Esophagus muscularis mucosa (tissue), 4 donors: ENCODE data around the gene FOXP2. TPM values are rescaled to one million over a fixed set of nuclear protein-coding genes. Genes with fewer than 3 reads are reported as not detected.

Source experiments
- DNase-seq: peaks from one replicate; pipeline ENCODE4 v3.0.0-alpha.2; 2017; ENCODE audit errors: extremely low spot score
- H3K27ac ChIP-seq, 4 donors: fragments of 200-600 bp; sonication (generic); replicated peaks in 1 of 4; 1 replicate in 3 of 4; 2 replicates in 1 of 4; pipeline ENCODE4 v1.5.1; 2016 to 2019; ENCODE audit warnings: mild to moderate bottlenecking in 1 of 4
- H3K27me3 ChIP-seq, 4 donors: fragments of 200-600 bp; sonication (generic); one replicate each; pipeline versions ENCODE4 v1.5.1 to v1.6.0; 2016 to 2019
- H3K36me3 ChIP-seq, 4 donors: fragments of 200-600 bp; sonication (generic); one replicate each; pipeline ENCODE4 v1.5.1; 2016 to 2019
- H3K4me1 ChIP-seq, 4 donors: fragments of 200-600 bp; sonication (generic); one replicate each; pipeline ENCODE4 v1.5.1; 2016 to 2019
- H3K4me3 ChIP-seq, 4 donors: fragments of 200-600 bp; sonication (generic); 1 replicate in 2 of 4; 2 replicates in 2 of 4; pipeline ENCODE4 v1.5.1; 2016 to 2019; ENCODE audit warnings: mild to moderate bottlenecking in 4 of 4, moderate library complexity in 1 of 4
- H3K9me3 ChIP-seq, 4 donors: fragments of 200-600 bp; sonication (generic); 1 replicate in 3 of 4; 2 replicates in 1 of 4; pipeline ENCODE4 v1.5.1; 2016 to 2019
- EP300 ChIP-seq: sonication (generic); formaldehyde crosslinking; IDR thresholded peaks from one replicate; pipeline ENCODE4 v1.6.1; 2017; ENCODE audit warnings: antibody characterized with exemption
- POLR2A ChIP-seq: fragments of 450-650 bp; IDR thresholded peaks from one replicate; pipeline ENCODE4 v1.6.1; 2017; ENCODE audit warnings: antibody characterized with exemption, moderate library complexity, mild to moderate bottlenecking, low read depth
- POLR2AphosphoS5 ChIP-seq, 2 donors: sonication (generic); formaldehyde crosslinking; IDR thresholded peaks; one replicate each; pipeline ENCODE4 v1.6.1; 2017; ENCODE audit warnings: antibody characterized with exemption in 2 of 2
- WGBS: methylation state at CpG from one replicate; pipeline ENCODE4 v1.1.5; 2018; 5-methylcytosine and 5-hydroxymethylcytosine counted together
- intact Hi-C: fragments of 100-400 bp; cut with DNase I; formaldehyde crosslinking; loops from one replicate; pipeline ENCODE4 v1.15.1; 2023
- total RNA-seq, 4 donors: library from RNA; depleted of rRNA; stranded (reverse); fragments of >200 nt; gene quantifications; one replicate each; pipeline versions ENCODE4 v1.1.0 to v1.2.1, GENCODE V29; 2016
- TF ChIP-seq, protein P1 (sequence below), 3 experiments: fragments of 200-600 bp in 2 of 3; fragments of 450-650 bp in 1 of 3; sonication (generic) in 2 of 3; IDR thresholded peaks; one replicate each; pipeline ENCODE4 v1.5.1; 2017 to 2019; ENCODE audit warnings: antibody characterized with exemption in 3 of 3, mild to moderate bottlenecking in 2 of 3, moderate library complexity in 1 of 3

Gene FOXP2
- total RNA-seq, 4 donors from 2014 or later = 37.1 to 54.2 (median 48.0) TPM

DNA sequence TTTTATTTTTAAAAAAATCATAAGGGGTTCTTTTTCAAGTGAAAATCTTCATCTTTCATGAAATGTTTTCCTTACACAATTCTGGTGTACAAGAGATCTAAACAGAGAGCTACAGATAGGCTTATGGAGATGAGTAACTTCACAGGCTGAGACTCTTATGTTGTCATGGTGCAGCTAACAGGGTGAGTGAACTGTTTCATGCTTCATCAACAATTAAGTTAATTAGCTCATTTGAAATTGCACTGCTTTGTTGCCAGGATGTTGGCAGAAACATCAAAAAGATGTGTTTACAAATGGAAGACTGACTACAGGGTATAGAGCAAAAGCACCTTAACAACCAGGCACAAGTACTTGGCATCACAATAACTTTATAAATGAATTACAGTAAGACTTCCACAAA lies 230.8 kb downstream of the FOXP2 start:
- TF ChIP-seq, protein P1, sequence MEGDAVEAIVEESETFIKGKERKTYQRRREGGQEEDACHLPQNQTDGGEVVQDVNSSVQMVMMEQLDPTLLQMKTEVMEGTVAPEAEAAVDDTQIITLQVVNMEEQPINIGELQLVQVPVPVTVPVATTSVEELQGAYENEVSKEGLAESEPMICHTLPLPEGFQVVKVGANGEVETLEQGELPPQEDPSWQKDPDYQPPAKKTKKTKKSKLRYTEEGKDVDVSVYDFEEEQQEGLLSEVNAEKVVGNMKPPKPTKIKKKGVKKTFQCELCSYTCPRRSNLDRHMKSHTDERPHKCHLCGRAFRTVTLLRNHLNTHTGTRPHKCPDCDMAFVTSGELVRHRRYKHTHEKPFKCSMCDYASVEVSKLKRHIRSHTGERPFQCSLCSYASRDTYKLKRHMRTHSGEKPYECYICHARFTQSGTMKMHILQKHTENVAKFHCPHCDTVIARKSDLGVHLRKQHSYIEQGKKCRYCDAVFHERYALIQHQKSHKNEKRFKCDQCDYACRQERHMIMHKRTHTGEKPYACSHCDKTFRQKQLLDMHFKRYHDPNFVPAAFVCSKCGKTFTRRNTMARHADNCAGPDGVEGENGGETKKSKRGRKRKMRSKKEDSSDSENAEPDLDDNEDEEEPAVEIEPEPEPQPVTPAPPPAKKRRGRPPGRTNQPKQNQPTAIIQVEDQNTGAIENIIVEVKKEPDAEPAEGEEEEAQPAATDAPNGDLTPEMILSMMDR (IDR thresholded peaks at IDR 0.05) = no peak
- TF ChIP-seq POLR2A (no peak), EP300 (no peak)
- Histone ChIP-seq H3K9me3 (no peaks in the 10 kb centered on the region), H3K4me1 (peaks cover 0 to 20% (median 0%) of the 10 kb centered on the region in 4 donors), H3K27me3 (no peaks in the 10 kb centered on the region), H3K36me3 (peaks cover 0 to 4% (median 0%) of the 10 kb centered on the region in 4 donors), H3K27ac (no peak overlapping the region), H3K4me3 (no peak overlapping the region)
- DNase-seq = no peak
- intact Hi-C loops = no loop called here

DNA sequence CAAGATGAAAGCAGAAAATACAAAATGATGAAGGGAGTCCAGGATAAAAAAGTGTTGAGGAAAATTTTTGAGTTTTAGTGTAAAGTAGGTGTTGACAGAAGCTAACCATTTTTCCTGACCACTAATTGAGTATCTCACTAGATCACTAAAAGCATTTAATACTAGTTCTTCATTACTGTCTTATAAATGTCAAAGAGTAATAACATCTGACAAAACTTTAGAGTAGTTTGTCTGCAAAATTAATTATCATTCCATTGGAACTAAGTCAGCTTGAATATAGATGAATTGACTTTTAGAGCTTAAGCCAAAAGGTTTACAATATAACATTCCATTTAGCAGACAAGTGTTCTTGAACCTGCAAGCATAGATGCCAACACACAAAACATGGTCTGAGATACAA lies 232.9 kb downstream of the FOXP2 start:
- DNase-seq = no peak
- Histone ChIP-seq H3K4me1 (peaks cover 0 to 28% (median 2%) of the 10 kb centered on the region in 4 donors), H3K9me3 (no peaks in the 10 kb centered on the region), H3K4me3 (no peak overlapping the region), H3K27me3 (no peaks in the 10 kb centered on the region), H3K36me3 (peaks cover 0 to 4% (median 0%) of the 10 kb centered on the region in 4 donors), H3K27ac (no peak overlapping the region)
- intact Hi-C loops = no loop called here
- TF ChIP-seq POLR2A (no peak), POLR2AphosphoS5 (IDR thresholded peaks at IDR 0.05) (no peak), EP300 (no peak)

DNA sequence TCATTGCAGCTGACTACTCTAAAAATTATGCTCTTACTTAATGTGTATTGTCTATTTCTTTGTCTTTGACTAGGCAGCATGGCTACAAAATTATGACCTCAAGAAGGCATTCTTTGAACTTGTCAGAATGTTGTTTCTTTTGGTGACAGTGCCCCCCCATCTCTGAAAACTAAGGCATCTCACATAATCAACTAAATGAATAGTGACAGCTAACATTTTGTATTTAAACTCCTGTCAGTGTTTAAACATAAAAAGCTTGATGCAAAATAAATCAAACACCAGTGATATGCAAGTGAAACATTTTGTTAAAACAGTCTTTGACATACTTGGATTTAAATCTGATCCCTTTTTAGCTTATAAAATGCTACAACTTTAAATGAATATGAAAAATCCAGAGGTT lies 233.5 kb downstream of the FOXP2 start:
- peaks cover 0 to 34% (median 7%) of the 10 kb centered on the region in 4 donors for H3K4me1 ChIP-seq
- TF ChIP-seq POLR2A = no peak
- TF ChIP-seq EP300 = no peak
- TF ChIP-seq, protein P1 (IDR thresholded peaks at IDR 0.05) = no peak
- TF ChIP-seq POLR2AphosphoS5 (IDR thresholded peaks at IDR 0.05) = no peak
- no peak overlapping the region for H3K4me3 ChIP-seq
- no peak overlapping the region for H3K27ac ChIP-seq
- no peaks in the 10 kb centered on the region for H3K27me3 ChIP-seq
- no peak for DNase-seq
- no peaks in the 10 kb centered on the region for H3K36me3 ChIP-seq
- intact Hi-C loops = no loop called here
- H3K9me3 ChIP-seq = no peaks in the 10 kb centered on the region

DNA sequence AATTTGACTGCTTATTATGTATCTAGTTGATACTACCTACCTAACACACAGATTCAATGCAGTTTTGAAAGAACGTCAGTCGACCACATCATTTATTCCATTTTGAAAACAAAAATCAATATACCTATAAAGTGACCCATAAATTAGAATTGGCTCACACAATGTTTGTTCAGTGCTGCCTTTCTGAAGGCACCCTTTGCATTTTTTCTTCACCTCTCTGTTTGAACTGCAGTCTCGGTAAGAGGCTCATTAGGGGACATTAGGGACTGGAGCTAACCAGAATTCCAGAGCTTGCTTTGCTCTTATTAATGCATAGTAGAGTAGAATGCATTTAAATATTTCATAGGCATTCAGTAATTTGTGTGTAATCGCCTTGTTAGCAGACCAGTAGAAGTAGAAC lies 234.1 kb downstream of the FOXP2 start:
- TF ChIP-seq, protein P1 (IDR thresholded peaks at IDR 0.05) = no peak
- TF ChIP-seq POLR2A = no peak
- Histone ChIP-seq H3K27ac (no peak overlapping the region), H3K27me3 (no peaks in the 10 kb centered on the region), H3K4me3 (no peak overlapping the region), H3K36me3 (no peaks in the 10 kb centered on the region), H3K9me3 (no peaks in the 10 kb centered on the region), H3K4me1 (peaks cover 0 to 39% (median 13%) of the 10 kb centered on the region in 4 donors)
- intact Hi-C loops = no loop called here
- no peak for DNase-seq
- 86% methylated on average over 4 of the region's 4 CpGs for WGBS

DNA sequence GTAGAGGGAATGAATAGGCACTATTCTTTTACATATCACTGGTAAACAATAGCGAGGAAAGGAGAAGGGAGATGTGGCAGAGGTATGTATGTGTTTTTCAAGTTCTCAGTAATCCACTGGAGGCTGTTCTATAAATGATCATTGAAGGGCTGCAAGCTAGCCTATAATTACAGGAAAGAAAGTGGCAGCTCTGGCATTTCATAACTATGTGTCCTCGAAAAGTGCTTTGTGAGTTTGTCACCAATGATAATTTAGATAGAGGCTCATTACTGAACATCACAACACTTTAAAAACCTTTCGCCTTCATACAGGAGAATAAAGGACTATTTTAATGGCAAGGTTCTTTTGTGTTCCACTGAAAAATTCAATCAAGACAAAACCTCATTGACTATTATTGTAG lies 235.1 kb downstream of the FOXP2 start:
- Histone ChIP-seq H3K27ac (no peak overlapping the region), H3K27me3 (no peaks in the 10 kb centered on the region), H3K9me3 (no peaks in the 10 kb centered on the region), H3K4me3 (no peak overlapping the region), H3K36me3 (no peaks in the 10 kb centered on the region), H3K4me1 (peaks cover 0 to 44% (median 14%) of the 10 kb centered on the region in 4 donors)
- TF ChIP-seq, protein P1 (IDR thresholded peaks at IDR 0.05) = no peak
- no peak for TF ChIP-seq EP300
- no peak for TF ChIP-seq POLR2A
- TF ChIP-seq POLR2AphosphoS5 (IDR thresholded peaks at IDR 0.05) = no peak
- intact Hi-C loops = no loop called here
- WGBS = 81% methylated on average over 3 of the region's 3 CpGs
- no peak for DNase-seq
